GM19372 (cell line): ENCODE data around the gene KIF9.
"Not testable (repeated sequence)": the region's sequence is repeated elsewhere in the genome, so short reads cannot be mapped to it uniquely, and the experiment has no call there.

Experiments used
- ATAC-seq: cut with Tn5 transposase; IDR thresholded peaks from one replicate; pipeline ENCODE4 v1.9.1; 2021; ENCODE audit warnings: mild to moderate bottlenecking, low read depth, moderate library complexity; ENCODE audit not compliant: unreplicated experiment

The KIF9 gene

GRCh38 chr3:47294392-47294791 lies 11.8 kb upstream of the KIF9 start:
- no peak for ATAC-seq

GRCh38 chr3:47293822-47294221 lies 11.2 kb upstream of the KIF9 start:
- ATAC-seq = no peak

GRCh38 chr3:47291754-47292420 lies 9.3 kb upstream of the KIF9 start:
- not testable (repeated sequence) for ATAC-seq

GRCh38 chr3:47291158-47291753 lies 8.7 kb upstream of the KIF9 start:
- no peak for ATAC-seq

- no peak for ATAC-seq
These were observed 6.6 kb upstream of the KIF9 start for GRCh38 chr3:47288966-47289910.

GRCh38 chr3:47283591-47284364 lies 1.2 kb upstream of the KIF9 start:
- no peak for ATAC-seq

GRCh38 chr3:47283193-47283537 lies 566 bp upstream of the KIF9 start:
- ATAC-seq = no peak

- no peak for ATAC-seq
These were observed 2.1 kb downstream of the KIF9 start for GRCh38 chr3:47280519-47280918.

GRCh38 chr3:47276558-47276957 lies 6.0 kb downstream of the KIF9 start:
- ATAC-seq = no peak

GRCh38 chr3:47274652-47275051 lies 7.9 kb downstream of the KIF9 start:
- no peak for ATAC-seq

- no peak for ATAC-seq
These were observed 9.0 kb downstream of the KIF9 start for GRCh38 chr3:47273564-47273963.

GRCh38 chr3:47270526-47270925 lies 12.1 kb downstream of the KIF9 start:
- no peak for ATAC-seq

- no peak for ATAC-seq
These were observed 15.1 kb downstream of the KIF9 start for GRCh38 chr3:47267490-47267824.

GRCh38 chr3:47266709-47267489 lies 15.7 kb downstream of the KIF9 start:
- ATAC-seq = no peak

- no peak for ATAC-seq
These were observed 16.7 kb downstream of the KIF9 start for GRCh38 chr3:47265725-47266428.

- no peak for ATAC-seq
These were observed 17.6 kb downstream of the KIF9 start for GRCh38 chr3:47265008-47265407.

- ATAC-seq = no peak
These were observed 21.3 kb downstream of the KIF9 start for GRCh38 chr3:47261301-47261700.

GRCh38 chr3:47260605-47261004 lies 22.0 kb downstream of the KIF9 start:
- no peak for ATAC-seq

GRCh38 chr3:47259114-47259513 lies 23.5 kb downstream of the KIF9 start:
- ATAC-seq = no peak
